CD4-positive, alpha-beta T cell treated with Interferon alpha-2 for 1 hour (primary cell): ENCODE measurements around the gene MAIP1.

Experiments used
- DNase-seq, 2 donors: peaks; one replicate each; pipeline ENCODE4 v3.0.0-alpha.2; 2020 to 2022

The MAIP1 gene

GRCh38 chr2:199951023-199951422 is 4.4 kb upstream of the MAIP1 start:
- DNase-seq: peak in 1 of 2 donors; percentile 5

DNA sequence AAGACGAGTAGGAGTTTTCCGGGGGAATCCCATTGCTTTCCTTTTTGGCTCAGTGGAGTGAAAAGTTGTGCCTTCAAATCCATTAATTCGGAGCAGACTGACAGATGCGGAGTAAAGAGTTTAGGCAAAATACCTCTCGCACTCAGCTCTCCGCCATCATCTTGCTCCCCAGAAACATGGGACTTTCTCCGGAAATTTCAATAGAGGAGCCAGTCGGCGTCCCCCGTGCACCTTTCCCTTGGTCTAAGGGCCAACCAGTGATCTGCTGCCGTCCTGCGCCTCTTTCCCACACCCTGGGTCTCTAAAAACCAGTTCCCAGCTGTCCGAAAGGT is 409 bp upstream of the MAIP1 start:
- no peak for DNase-seq

DNA sequence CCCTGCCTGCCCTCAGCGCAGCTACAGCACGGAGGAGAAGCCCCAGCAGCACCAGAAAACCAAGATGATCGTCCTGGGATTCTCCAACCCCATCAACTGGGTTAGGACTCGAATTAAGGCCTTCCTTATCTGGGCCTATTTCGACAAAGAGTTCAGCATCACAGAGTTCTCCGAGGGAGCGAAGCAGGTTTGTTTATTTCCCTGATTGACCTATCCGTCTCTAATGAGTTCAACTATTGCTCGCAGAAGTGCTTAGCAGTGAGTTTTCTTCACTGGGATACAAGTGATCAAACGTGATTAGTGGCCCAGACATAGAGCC is 639 bp downstream of the MAIP1 start:
- DNase-seq: no peak

DNA sequence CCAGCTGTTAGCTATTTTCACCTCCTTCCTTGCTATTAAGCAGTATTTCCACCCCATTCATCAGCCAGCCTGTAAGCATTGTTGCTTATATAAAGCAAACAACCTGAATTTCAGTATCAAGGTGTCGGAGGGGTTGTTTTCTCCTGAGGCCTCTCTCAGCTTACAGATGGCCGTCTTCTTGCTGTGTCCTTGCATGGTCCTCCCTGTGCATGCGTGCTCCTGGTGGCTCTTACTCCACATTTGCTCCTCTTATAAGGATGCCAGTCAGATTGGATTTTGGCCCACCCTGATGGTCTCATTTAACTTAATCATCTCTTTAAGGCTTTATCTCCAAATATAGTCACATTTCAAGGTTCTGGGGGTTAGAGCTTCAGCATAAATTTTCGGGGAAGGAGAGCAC is 2.6 kb downstream of the MAIP1 start:
- no peak for DNase-seq

DNA sequence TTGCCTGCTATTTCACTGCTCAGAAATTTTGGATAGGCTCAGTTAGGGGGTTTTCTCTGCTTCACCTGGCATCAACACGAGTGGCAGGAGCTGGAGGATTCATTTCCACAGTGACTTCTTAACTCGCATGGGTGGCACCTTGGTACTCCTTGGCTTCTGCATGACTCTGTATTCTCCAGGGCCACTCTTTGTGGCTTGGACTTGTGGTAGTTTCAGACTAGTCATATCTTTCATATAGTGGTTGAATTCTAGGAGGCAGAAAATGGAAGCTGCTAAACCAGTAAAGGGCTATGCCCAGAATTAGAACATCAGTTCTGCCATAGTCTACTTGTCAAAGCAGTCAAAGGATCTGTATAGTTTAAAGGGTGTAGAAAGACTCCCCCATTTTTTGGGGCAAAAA is 6.8 kb downstream of the MAIP1 start:
- DNase-seq: no peak

DNA sequence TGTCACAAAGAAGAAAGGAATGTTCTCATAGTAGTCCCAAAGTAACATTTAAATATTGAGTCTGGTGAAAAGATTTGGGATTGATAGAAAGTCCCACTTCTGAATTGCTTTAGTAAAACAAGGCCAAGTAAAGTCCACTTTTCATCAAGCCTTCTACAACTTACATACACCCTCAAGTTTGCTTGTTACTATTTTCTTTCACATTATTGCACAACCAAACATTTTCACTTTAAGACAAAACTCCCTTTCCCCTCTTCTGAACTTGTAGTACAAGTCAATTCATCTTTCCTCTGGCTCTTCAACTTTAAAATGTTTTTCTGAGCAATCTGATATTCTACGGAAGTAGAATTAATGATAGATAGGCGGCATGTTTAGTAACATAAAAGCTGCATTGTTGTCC is 11.0 kb downstream of the MAIP1 start:
- DNase-seq: no peak

- no peak for DNase-seq
Measured at GRCh38 chr2:199966976-199967375, 11.6 kb downstream of the MAIP1 start.

- DNase-seq: no peak
Measured at GRCh38 chr2:199968126-199968525, 12.7 kb downstream of the MAIP1 start.

GRCh38 chr2:199972088-199972626 is 16.8 kb downstream of the MAIP1 start:
- DNase-seq: no peak

- no peak for DNase-seq
Measured at GRCh38 chr2:199973703-199974102, 18.3 kb downstream of the MAIP1 start.

- DNase-seq: no peak
Measured at GRCh38 chr2:199975273-199975895, 20.0 kb downstream of the MAIP1 start.

- DNase-seq: no peak
Measured at GRCh38 chr2:199977984-199978415, 22.6 kb downstream of the MAIP1 start.

DNA sequence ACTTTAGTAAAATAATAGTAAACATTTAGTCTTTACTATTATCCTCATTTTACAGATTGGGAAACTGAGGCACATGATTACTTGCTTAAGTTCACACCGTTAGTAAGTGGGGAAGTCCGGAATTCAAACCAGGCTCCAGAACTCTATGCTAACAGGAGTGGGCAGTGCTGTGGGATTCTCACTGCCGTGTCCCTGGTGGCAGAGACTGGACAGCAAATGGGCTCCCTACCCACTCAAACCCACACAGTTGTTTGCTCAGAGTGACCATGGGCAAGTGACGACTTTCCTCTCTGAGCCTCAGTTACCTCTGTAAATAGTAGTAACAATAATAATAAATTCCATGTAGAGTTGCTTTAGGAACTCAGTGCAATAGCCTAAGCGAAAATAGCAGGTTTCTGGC is 24.0 kb downstream of the MAIP1 start:
- no peak for DNase-seq

DNA sequence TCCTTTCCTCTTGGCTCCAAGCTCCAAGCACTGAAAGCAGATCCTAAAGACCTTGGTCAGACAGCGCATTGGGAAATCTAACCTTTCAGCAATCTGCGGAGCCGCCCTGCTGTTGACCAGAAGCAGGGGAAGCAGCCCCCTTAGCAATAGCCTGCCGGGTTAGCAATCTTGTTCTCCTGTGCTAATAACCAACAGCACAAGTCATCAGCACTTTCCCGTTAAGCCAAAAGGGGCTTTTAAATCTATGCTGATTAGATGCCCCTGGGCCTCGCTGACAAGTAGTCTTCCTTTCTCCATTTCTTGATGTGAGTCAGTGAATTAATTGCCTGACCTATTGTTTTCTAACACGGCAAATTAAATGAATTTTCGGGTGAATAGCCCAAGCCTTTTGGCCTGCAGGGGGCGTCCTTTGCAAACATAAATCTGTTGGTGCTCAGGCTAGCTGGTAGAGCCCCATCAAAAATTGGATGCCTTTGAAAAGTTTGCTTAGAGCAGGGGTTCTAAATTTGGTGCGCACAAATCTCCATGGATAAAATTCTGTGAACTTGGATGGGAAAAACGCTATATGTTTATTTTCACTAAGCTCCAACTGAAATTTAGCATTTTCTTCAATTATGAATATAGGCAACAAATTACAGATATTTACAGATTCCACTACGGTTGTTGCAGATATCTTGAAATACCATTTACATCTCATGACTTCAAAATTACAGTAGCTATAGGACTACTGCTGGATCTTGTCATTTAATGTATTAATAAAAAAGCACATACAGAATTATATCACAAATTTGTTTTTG is 24.6 kb downstream of the MAIP1 start:
- peak; percentile 68 to 79 for DNase-seq

DNA sequence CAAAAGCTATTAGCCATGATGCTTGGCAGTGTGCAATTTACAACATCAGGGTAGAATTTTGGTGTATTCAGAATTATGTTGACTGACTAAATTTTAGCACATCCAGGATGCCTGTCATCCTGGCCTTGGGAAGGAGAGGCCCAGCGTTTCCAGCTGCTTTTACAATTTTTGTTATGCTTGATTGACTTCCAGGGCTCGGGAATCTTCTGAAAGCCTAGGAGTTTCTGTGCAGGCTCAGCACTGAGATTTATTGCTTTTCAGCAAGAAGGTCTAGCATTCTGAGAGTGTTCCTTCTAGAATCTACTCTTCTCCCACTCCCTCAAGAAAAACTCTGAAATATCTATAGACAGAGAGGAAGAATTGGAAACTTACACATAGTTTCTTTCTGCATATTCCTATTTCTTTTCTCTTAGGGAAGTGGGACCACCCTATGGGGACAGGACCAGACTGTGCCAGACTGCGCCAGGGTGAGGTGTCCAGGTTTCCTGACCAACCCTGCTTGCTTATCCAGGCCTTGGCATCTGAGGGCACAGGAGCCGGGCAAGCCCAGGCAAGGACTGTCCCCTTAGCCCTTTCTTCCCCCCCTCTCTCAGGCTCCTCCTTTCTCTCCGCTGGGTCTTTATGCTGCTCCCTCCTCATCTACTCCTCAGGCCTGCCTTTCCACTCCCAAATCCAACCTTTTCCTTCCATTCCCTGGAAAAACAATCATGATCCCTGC is 26.9 kb downstream of the MAIP1 start:
- DNase-seq: no peak

DNA sequence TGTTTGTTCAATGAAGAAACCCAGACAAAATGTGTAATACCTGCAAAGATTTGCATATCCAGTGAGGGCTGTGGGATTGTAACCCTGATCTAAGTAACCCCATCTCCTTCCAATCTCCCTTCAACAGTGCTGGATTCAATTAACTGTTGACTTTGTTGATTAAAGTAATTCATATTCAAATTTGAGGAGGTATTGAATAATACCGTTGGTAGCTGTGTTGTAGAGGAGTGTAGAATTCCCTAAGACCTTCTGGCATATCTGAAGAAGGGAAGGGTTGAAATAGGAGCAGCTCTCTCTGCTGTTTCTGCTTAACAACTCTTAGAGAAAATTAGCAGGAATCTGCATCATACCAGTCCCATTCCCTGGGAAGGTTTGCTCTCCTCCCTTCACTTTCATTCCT is 28.2 kb downstream of the MAIP1 start:
- no peak for DNase-seq

- DNase-seq: no peak
Measured at GRCh38 chr2:199984159-199984558, 28.8 kb downstream of the MAIP1 start.

- DNase-seq: no peak
Measured at GRCh38 chr2:199984755-199985154, 29.4 kb downstream of the MAIP1 start.

DNA sequence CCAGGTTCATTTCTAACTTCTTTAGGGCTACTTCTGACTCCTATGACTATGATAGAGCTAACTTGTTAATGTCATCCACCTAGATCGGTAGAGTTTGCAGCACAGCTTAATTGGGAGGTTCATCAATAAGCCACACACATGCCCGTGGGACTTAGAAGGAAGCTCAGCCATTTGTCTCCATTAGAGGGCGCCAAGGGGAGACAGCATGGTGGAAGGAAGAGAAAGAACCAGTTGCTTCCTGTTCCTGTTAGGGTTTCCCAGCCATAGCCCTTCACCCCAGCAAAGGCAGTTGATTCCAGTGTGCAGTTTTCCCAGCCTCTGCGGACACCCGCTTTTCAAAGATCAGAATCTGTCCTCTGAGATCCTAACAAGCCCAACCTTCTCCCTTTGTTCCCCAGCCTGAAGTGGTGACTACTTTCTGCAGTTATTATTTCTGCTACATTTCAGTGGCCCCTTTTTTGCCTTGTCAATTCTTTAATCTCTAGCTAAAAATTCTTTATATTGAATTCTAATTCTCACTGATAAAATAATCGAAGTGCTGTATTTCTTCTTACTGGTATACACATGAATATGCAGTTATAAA is 30.3 kb downstream of the MAIP1 start:
- DNase-seq: peak; percentile 39 to 63

DNA sequence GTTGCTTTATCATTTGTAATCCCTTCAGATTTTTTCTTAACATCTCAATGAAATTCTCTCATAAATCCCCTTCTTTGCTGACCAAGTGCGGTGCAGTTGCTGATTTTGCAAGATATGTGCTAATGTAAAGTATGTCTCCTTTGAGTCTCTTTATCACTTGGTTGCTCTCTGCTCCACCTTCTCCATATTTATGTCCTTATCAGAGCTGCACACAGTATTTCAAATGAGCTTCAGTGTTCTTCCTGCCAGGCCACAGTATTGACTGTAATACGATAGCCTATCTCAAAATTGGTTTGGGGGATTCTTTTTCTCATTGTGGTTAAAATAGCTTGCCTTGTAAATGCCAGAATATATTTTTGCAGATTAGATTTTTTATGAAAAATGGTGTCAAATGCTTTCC is 32.2 kb downstream of the MAIP1 start:
- no peak for DNase-seq

- DNase-seq: no peak
Measured at GRCh38 chr2:199988151-199988550, 32.8 kb downstream of the MAIP1 start.

DNA sequence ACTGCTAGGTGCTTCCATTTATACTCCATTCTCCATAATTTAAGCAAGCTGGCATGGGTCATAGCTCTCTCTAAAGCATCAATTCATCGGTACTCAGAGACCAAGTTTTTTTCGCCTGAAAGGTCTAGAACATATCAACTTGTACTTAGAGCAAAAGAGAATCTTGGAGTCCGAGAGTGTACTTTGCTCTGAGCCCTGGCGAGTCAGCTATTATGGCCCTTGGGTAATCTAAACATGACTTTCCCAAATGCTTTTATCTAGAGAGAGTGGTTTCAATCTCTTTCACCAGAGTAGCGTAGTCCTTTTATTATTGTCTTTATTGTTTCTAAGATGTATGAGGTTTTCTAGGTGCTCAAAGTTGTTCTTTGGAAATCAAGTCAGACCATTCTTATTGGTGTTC is 34.4 kb downstream of the MAIP1 start:
- no peak for DNase-seq

DNA sequence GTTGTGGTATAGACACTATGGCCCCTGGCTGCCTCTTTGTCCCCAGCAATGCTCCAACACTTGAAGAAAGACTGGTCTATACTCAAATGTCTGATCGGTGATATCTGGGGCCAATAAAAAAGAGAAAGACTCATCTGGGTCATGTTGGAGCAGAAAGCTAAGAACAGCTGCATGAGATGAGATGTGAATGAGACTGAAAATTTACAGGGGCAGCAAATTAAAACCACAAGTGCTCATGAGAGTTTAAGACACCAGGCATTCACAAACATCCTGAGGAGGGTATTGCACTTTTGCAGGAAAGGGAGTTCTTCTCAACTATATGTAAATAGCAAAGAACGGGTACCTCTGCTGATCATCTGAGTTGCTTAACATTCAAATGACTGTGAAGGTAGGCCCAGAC is 36.3 kb downstream of the MAIP1 start:
- DNase-seq: no peak

- DNase-seq: no peak
Measured at GRCh38 chr2:199992296-199992695, 36.9 kb downstream of the MAIP1 start.
